HepG2 (cell line): ENCODE data around the gene IQCH. TPM values are rescaled to one million over a fixed set of nuclear protein-coding genes. Genes with fewer than 3 reads are reported as not detected.

ENCODE experiments used
- ATF7 ChIP-seq, 2 experiments: fragments of 450-650 bp in 1 of 2; sonication (generic) in 1 of 2; formaldehyde crosslinking in 1 of 2; IDR thresholded peaks; 2 replicates each; pipeline versions ENCODE4 v1.4.0 to v1.6.1; 2016 to 2020; ENCODE audit warnings: antibody characterized with exemption in 1 of 2, mild to moderate bottlenecking in 1 of 2, missing genetic modification reagents in 1 of 2
- DNMT3B ChIP-seq: conservative IDR thresholded peaks from 2 replicates; pipeline ENCODE4 v1.6.1; 2016; ENCODE audit warnings: missing biosample characterization, control low read depth
- KLF16 ChIP-seq, 2 experiments: sonication (generic) in 1 of 2; formaldehyde crosslinking in 1 of 2; IDR thresholded peaks; 2 replicates each; pipeline versions ENCODE4 v1.6.1 to v1.8.0; 2016 to 2023; ENCODE audit warnings: missing genetic modification reagents in 2 of 2, missing compliant biosample characterization in 1 of 2
- MBD4 ChIP-seq: IDR thresholded peaks from 2 replicates; pipeline ENCODE4 v1.6.1; 2012; ENCODE audit warnings: low read length, inconsistent platforms, borderline replicate concordance
- SETDB1 ChIP-seq: sonication (generic); formaldehyde crosslinking; IDR thresholded peaks from 2 replicates; pipeline ENCODE4 v1.5.1; 2020; ENCODE audit warnings: missing genetic modification reagents, mild to moderate bottlenecking, borderline replicate concordance
- ZNF10 ChIP-seq: sonication (generic); formaldehyde crosslinking; IDR thresholded peaks from 2 replicates; pipeline ENCODE4 v1.4.0; 2020; ENCODE audit warnings: mild to moderate bottlenecking, low read depth, missing genetic modification reagents, borderline replicate concordance
- ZNF558 ChIP-seq: sonication (generic); formaldehyde crosslinking; IDR thresholded peaks from 2 replicates; pipeline ENCODE4 v1.9.0; 2022; ENCODE audit warnings: mild to moderate bottlenecking, missing genetic modification reagents, borderline replicate concordance
- polyA plus RNA-seq, 8 experiments: library from polyadenylated mRNA; depleted of rRNA in 3 of 8; stranded (reverse) in 7 of 8; unstranded in 1 of 8; fragments of >200 nt; fragmentation: Illumina TruSeq in 4 of 8; extraction: Trizol in 4 of 8; gene quantifications; 2 replicates each; pipeline versions ENCODE4 v1.2.1 to v1.2.3, GENCODE V29; 2011 to 2016; ENCODE audit warnings: low read depth in 4 of 8, missing spikeins in 1 of 8, mixed read lengths in 1 of 8; ENCODE audit not compliant: insufficient read depth in 1 of 8
- total RNA-seq, 5 experiments: library from RNA; depleted of rRNA; stranded (reverse); fragments of >200 nt; fragmentation: Illumina TruSeq; extraction: Trizol; gene quantifications; 2 replicates each; pipeline ENCODE4 v1.2.3, GENCODE V29; 2016; ENCODE audit warnings: low read depth in 1 of 5
- TF ChIP-seq, protein P1 (sequence below): sonication (generic); formaldehyde crosslinking; IDR thresholded peaks from 2 replicates; pipeline ENCODE4 v1.4.0; 2020; ENCODE audit warnings: mild to moderate bottlenecking, missing genetic modification reagents
- TF ChIP-seq, protein P2 (sequence below): sonication (generic); formaldehyde crosslinking; IDR thresholded peaks from 2 replicates; pipeline ENCODE4; 2020; ENCODE audit warnings: missing genetic modification reagents, mild to moderate bottlenecking, borderline replicate concordance
- TF ChIP-seq, protein P3 (sequence below), 2 experiments: sonication (generic) in 1 of 2; formaldehyde crosslinking in 1 of 2; IDR thresholded peaks; 2 replicates each; pipeline versions ENCODE4 v1.4.0 to v1.6.1; 2016 to 2020; ENCODE audit warnings: borderline replicate concordance in 1 of 2, low read depth in 1 of 2, mild to moderate bottlenecking in 1 of 2, missing genetic modification reagents in 1 of 2
- TF ChIP-seq, protein P4 (sequence below): sonication (generic); formaldehyde crosslinking; IDR thresholded peaks from 2 replicates; pipeline ENCODE4 v1.8.0; 2022; ENCODE audit warnings: mild to moderate bottlenecking, missing genetic modification reagents, borderline replicate concordance

IQCH gene
- total and polyA plus RNA-seq, 2 of the 13 experiments (the other 11 are each of a cell fraction or from before 2014, with no cell fraction given), result 0.16 to 0.55 TPM

DNA sequence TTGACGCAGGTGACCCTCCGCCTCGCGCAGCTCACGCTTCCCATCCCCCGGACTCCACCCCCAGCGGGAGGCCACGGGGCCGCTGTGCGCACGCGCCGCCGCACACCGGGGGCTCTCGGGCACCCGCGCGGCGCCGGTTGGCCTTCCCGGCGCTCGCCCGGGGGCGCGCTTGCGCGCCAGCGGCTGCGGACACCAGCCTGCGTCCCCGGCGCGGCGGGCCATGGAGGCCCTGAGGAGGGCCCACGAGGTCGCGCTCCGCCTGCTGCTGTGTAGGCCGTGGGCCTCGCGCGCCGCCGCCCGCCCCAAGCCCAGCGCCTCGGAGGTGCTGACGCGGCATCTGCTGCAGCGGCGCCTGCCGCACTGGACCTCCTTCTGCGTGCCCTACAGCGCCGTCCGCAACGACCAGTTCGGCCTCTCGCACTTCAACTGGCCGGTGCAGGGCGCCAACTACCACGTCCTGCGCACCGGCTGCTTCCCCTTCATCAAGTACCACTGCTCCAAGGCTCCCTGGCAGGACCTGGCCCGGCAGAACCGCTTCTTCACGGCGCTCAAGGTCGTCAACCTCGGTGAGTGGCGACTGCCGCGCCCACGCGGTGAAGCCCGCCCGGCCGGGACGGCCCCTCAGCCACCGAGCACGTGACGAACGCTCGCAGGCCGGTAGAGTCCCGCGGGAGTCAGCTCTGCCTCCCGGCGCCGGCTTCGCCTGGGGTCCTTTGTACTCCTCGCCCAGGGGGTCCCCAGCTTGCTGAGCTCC lies 266.6 kb downstream of the IQCH start, which contains the start of gene C15orf61 (continued):
- TF ChIP-seq, protein P1, sequence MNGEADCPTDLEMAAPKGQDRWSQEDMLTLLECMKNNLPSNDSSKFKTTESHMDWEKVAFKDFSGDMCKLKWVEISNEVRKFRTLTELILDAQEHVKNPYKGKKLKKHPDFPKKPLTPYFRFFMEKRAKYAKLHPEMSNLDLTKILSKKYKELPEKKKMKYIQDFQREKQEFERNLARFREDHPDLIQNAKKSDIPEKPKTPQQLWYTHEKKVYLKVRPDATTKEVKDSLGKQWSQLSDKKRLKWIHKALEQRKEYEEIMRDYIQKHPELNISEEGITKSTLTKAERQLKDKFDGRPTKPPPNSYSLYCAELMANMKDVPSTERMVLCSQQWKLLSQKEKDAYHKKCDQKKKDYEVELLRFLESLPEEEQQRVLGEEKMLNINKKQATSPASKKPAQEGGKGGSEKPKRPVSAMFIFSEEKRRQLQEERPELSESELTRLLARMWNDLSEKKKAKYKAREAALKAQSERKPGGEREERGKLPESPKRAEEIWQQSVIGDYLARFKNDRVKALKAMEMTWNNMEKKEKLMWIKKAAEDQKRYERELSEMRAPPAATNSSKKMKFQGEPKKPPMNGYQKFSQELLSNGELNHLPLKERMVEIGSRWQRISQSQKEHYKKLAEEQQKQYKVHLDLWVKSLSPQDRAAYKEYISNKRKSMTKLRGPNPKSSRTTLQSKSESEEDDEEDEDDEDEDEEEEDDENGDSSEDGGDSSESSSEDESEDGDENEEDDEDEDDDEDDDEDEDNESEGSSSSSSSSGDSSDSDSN (CRISPR knock-in tag), result peak; percentile 92
- no peak for TF ChIP-seq SETDB1
- TF ChIP-seq, protein P2, sequence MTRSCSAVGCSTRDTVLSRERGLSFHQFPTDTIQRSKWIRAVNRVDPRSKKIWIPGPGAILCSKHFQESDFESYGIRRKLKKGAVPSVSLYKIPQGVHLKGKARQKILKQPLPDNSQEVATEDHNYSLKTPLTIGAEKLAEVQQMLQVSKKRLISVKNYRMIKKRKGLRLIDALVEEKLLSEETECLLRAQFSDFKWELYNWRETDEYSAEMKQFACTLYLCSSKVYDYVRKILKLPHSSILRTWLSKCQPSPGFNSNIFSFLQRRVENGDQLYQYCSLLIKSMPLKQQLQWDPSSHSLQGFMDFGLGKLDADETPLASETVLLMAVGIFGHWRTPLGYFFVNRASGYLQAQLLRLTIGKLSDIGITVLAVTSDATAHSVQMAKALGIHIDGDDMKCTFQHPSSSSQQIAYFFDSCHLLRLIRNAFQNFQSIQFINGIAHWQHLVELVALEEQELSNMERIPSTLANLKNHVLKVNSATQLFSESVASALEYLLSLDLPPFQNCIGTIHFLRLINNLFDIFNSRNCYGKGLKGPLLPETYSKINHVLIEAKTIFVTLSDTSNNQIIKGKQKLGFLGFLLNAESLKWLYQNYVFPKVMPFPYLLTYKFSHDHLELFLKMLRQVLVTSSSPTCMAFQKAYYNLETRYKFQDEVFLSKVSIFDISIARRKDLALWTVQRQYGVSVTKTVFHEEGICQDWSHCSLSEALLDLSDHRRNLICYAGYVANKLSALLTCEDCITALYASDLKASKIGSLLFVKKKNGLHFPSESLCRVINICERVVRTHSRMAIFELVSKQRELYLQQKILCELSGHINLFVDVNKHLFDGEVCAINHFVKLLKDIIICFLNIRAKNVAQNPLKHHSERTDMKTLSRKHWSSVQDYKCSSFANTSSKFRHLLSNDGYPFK (CRISPR knock-in tag), result peak; percentile 74
- no peak for TF ChIP-seq MBD4
- TF ChIP-seq, protein P3, sequence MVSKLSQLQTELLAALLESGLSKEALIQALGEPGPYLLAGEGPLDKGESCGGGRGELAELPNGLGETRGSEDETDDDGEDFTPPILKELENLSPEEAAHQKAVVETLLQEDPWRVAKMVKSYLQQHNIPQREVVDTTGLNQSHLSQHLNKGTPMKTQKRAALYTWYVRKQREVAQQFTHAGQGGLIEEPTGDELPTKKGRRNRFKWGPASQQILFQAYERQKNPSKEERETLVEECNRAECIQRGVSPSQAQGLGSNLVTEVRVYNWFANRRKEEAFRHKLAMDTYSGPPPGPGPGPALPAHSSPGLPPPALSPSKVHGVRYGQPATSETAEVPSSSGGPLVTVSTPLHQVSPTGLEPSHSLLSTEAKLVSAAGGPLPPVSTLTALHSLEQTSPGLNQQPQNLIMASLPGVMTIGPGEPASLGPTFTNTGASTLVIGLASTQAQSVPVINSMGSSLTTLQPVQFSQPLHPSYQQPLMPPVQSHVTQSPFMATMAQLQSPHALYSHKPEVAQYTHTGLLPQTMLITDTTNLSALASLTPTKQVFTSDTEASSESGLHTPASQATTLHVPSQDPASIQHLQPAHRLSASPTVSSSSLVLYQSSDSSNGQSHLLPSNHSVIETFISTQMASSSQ (IDR thresholded peaks at IDR 0.05; ENCODE audit: low read depth), result no peak
- TF ChIP-seq, protein P3 (CRISPR knock-in tag; IDR thresholded peaks at IDR 0.05; ENCODE audit: borderline replicate concordance), result no peak; the same call in 1 of the 2 replicates
- no peak for TF ChIP-seq ATF7 (IDR thresholded peaks at IDR 0.05)
- peak; percentile 66; the same call in 1 of the 2 replicates for TF ChIP-seq ATF7 (CRISPR knock-in tag; IDR thresholded peaks at IDR 0.05)
- no peak; the same call in 1 of the 2 replicates for TF ChIP-seq ZNF10 (CRISPR knock-in tag)
- TF ChIP-seq KLF16 (CRISPR knock-in tag; IDR thresholded peaks at IDR 0.05), result peak in 1 of 2 experiments; percentile 67; a peak in 1 of 4 replicates
- no peak; the same call in 1 of the 2 replicates for TF ChIP-seq DNMT3B (CRISPR knock-in tag)
- TF ChIP-seq, protein P4, sequence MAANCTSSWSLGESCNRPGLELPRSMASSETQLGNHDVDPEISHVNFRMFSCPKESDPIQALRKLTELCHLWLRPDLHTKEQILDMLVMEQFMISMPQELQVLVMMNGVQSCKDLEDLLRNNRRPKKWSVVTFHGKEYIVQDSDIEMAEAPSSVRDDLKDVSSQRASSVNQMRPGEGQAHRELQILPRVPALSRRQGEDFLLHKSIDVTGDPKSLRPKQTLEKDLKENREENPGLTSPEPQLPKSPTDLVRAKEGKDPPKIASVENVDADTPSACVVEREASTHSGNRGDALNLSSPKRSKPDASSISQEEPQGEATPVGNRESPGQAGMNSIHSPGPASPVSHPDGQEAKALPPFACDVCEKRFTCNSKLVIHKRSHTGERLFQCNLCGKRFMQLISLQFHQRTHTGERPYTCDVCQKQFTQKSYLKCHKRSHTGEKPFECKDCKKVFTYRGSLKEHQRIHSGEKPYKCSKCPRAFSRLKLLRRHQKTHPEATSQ (CRISPR knock-in tag), result no peak
- TF ChIP-seq ZNF558, result 0 out of 2 replicates have a peak, but pooled peaks have one; percentile 49
